Measurements from ENCODE around the gene COL4A2.

DNA sequence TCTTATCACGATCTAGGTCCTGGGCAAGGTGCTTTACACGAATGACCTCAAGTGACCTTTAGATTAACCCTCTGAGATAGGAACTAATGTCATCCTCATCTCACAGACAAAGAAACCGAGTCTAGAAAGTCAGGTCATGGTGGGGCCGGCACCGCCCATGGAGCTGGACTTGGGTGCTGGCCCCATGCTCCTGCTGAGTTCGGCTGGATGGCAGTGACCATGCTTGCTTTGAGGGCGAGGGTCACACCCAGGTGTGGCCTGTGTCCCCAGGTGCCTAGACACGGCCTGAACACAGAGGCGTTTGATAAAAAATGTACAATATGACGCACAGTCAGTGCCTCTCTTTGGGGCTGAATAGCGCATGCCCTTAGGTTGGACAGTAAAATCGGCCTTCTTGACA, 26.8 kb downstream of the COL4A2 start:
- TF ChIP-seq, protein P1, sequence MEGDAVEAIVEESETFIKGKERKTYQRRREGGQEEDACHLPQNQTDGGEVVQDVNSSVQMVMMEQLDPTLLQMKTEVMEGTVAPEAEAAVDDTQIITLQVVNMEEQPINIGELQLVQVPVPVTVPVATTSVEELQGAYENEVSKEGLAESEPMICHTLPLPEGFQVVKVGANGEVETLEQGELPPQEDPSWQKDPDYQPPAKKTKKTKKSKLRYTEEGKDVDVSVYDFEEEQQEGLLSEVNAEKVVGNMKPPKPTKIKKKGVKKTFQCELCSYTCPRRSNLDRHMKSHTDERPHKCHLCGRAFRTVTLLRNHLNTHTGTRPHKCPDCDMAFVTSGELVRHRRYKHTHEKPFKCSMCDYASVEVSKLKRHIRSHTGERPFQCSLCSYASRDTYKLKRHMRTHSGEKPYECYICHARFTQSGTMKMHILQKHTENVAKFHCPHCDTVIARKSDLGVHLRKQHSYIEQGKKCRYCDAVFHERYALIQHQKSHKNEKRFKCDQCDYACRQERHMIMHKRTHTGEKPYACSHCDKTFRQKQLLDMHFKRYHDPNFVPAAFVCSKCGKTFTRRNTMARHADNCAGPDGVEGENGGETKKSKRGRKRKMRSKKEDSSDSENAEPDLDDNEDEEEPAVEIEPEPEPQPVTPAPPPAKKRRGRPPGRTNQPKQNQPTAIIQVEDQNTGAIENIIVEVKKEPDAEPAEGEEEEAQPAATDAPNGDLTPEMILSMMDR (IDR thresholded peaks at IDR 0.05), result no peak
- TF ChIP-seq POLR2A (IDR thresholded peaks at IDR 0.05; ENCODE audit: low read depth) (no peak), EP300 (IDR thresholded peaks at IDR 0.05) (no peak), POLR2AphosphoS5 (IDR thresholded peaks at IDR 0.05) (no peak)

Measured in esophagus muscularis mucosa (tissue), 4 donors.